PC-9 (cell line): ENCODE results near the gene ARHGEF17.

ENCODE experiments used
- EZH2 ChIP-seq: fragments of 200-600 bp; sonication (generic); IDR thresholded peaks from 2 replicates; pipeline ENCODE4 v1.8.0; 2017; ENCODE audit warnings: antibody characterized with exemption, low read depth
- TF ChIP-seq, protein P1 (sequence below): fragments of 200-600 bp; sonication (generic); conservative IDR thresholded peaks from 2 replicates; pipeline ENCODE4 v1.6.1; 2017; ENCODE audit warnings: mixed run types, antibody characterized with exemption, mild to moderate bottlenecking, moderate library complexity

DNA sequence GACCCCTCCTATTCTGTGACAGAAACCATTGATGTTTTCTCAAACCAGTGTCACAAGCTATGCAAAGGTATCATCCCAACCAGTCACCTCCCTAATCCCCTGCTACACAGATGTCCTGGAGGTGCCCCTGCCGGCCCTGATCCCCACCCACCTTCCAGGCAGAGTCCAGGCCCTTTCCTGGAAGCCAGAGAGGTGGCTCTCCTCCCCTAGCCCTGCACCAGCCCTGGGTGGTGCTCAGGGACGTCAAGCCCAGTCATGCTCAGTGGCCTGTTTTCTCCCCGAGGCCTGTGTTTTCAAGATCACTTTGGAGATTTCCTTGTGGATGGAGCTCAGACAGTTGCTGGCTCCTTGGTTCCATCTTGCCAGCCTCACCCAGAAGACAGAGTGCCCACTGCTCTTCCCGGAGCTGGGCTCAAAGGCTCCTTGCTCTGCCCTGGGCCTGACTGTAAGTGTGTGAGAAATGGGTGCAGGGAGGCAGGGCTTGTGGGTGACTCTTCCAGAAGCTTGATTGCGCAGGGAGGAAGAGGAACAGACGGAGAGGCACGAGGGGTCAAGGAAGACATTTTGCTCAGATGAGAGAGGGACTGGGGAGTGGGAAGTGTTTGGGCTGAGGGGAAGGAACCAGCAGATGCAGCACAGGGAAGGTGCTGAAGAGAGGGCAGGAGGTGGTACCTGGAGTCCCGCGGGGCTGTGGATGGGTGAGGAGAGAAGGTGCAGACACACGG lies 24.6 kb upstream of the ARHGEF17 start:
- TF ChIP-seq, protein P1, sequence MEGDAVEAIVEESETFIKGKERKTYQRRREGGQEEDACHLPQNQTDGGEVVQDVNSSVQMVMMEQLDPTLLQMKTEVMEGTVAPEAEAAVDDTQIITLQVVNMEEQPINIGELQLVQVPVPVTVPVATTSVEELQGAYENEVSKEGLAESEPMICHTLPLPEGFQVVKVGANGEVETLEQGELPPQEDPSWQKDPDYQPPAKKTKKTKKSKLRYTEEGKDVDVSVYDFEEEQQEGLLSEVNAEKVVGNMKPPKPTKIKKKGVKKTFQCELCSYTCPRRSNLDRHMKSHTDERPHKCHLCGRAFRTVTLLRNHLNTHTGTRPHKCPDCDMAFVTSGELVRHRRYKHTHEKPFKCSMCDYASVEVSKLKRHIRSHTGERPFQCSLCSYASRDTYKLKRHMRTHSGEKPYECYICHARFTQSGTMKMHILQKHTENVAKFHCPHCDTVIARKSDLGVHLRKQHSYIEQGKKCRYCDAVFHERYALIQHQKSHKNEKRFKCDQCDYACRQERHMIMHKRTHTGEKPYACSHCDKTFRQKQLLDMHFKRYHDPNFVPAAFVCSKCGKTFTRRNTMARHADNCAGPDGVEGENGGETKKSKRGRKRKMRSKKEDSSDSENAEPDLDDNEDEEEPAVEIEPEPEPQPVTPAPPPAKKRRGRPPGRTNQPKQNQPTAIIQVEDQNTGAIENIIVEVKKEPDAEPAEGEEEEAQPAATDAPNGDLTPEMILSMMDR: no peak
- no peak for TF ChIP-seq EZH2
